Measurements from ENCODE around the gene RAMP1. TPM values are rescaled to one million over a fixed set of nuclear protein-coding genes. Genes with fewer than 3 reads are reported as not detected.

The RAMP1 gene
- total RNA-seq, 4 donors from 2014 or later: 11.6 to 87.4 (median 37.1) TPM

- no peak overlapping the region for H3K4me3 ChIP-seq
- no peaks in the 10 kb centered on the region for H3K27me3 ChIP-seq
- DNase-seq: peak in 1 of 3 donors; percentile 24
- TF ChIP-seq CTCF (IDR thresholded peaks at IDR 0.05) (no peak), POLR2A (IDR thresholded peaks at IDR 0.05) (no peak)
- peak overlapping the region in 1 of 4 donors; percentile 85 for H3K27ac ChIP-seq
- no peaks in the 10 kb centered on the region for H3K36me3 ChIP-seq
- H3K4me1 ChIP-seq: peaks cover 0 to 9% (median 0%) of the 10 kb centered on the region in 4 donors
- no peaks in the 10 kb centered on the region for H3K9me3 ChIP-seq
Measured at GRCh38 chr2:237884681-237885080, 25.3 kb downstream of the RAMP1 start.

GRCh38 chr2:237885111-237885930, 25.9 kb downstream of the RAMP1 start:
- Histone ChIP-seq H3K4me1 (peaks cover 0 to 9% (median 0%) of the 10 kb centered on the region in 4 donors), H3K27me3 (no peaks in the 10 kb centered on the region), H3K9me3 (no peaks in the 10 kb centered on the region), H3K27ac (peak overlapping the region in 2 of 4 donors; percentile 34 to 85), H3K4me3 (no peak overlapping the region), H3K36me3 (no peaks in the 10 kb centered on the region)
- DNase-seq: peak in 1 of 3 donors; percentile 44
- TF ChIP-seq CTCF (IDR thresholded peaks at IDR 0.05) (no peak), POLR2A (IDR thresholded peaks at IDR 0.05) (no peak)

GRCh38 chr2:237885931-237886684, 26.7 kb downstream of the RAMP1 start:
- peak in 1 of 3 donors; percentile 49 for DNase-seq
- Histone ChIP-seq H3K4me1 (peaks cover 0 to 9% (median 0%) of the 10 kb centered on the region in 4 donors), H3K27ac (peak overlapping the region in 2 of 4 donors; percentile 34 to 85), H3K27me3 (no peaks in the 10 kb centered on the region), H3K9me3 (no peaks in the 10 kb centered on the region), H3K36me3 (no peaks in the 10 kb centered on the region), H3K4me3 (no peak overlapping the region)
- no peak for TF ChIP-seq POLR2A (IDR thresholded peaks at IDR 0.05)
- TF ChIP-seq CTCF (IDR thresholded peaks at IDR 0.05): no peak

DNA sequence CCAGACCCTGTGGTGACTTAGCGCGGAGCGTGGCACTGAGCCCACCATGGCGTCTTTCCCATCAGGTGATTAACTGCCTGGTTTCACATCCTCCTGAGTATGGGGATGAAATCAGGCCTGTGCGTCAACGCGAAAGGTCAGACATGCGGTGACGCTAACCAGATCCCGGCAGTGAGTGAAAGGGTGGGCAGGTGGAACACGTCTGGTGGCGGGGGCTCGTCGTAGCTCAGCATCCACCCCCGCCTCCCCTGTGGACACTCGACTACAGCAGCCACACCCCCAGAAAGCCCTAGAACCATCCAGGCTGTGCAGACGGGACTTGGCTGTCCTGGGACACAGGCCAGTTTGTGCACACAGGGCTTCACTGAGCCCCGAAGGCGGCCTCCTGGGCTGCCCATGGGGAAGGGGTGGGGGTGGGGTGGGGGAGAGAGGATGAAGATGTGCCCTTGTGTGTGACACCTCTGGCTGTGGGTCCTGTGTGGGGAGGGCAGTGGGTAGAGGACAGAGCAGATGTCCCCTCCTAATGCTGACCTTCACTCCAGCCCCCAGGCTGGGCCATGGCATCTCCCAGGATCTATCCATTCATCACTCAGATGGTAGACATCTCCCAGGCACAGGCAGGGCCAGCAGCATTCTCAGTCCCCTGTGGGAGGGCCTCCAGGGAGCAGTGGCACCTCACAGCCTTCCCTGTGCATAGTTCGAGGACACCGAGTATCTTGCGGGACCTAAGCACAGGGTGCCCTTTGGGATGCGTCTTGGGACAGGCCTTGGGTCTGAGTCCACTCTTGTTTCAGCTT, 27.5 kb downstream of the RAMP1 start:
- peak in 2 of 3 donors; percentile 51 to 72 for DNase-seq
- H3K9me3 ChIP-seq: no peaks in the 10 kb centered on the region
- peaks cover 0 to 9% (median 0%) of the 10 kb centered on the region in 4 donors for H3K4me1 ChIP-seq
- no peak overlapping the region for H3K4me3 ChIP-seq
- peak overlapping the region in 1 of 4 donors; percentile 85 for H3K27ac ChIP-seq
- no peaks in the 10 kb centered on the region for H3K36me3 ChIP-seq
- no peaks in the 10 kb centered on the region for H3K27me3 ChIP-seq
- TF ChIP-seq POLR2A (IDR thresholded peaks at IDR 0.05): no peak

GRCh38 chr2:237888389-237888788, 29.0 kb downstream of the RAMP1 start:
- Histone ChIP-seq H3K27ac (peak overlapping the region in 1 of 4 donors; percentile 85), H3K9me3 (no peaks in the 10 kb centered on the region)
- TF ChIP-seq POLR2A (IDR thresholded peaks at IDR 0.05): no peak
- no peak for TF ChIP-seq CTCF (IDR thresholded peaks at IDR 0.05)

More at GRCh38 chr2:237888389-237888788, 29.0 kb downstream of the RAMP1 start:
- Histone ChIP-seq H3K4me3 (no peak overlapping the region), H3K36me3 (no peaks in the 10 kb centered on the region), H3K27me3 (no peaks in the 10 kb centered on the region), H3K4me1 (peaks cover 0 to 9% (median 0%) of the 10 kb centered on the region in 4 donors)
- no peak for DNase-seq
